OCI-LY7 (cell line): ENCODE results near the gene LYPD5. TPM values are rescaled to one million over a fixed set of nuclear protein-coding genes. Genes with fewer than 3 reads are reported as not detected.

Experiments used
- BruUV-seq: library from RNA; stranded (reverse); fragments of 400-500 nt; replicated peaks from 2 replicates; lab custom pipeline; 2021; lab: Mats Ljungman, UMichigan
- CTCF ChIA-PET: fragments of 300-600 bp; sonication (Branson Sonifier 250); formaldehyde crosslinking; loops from one replicate; lab custom pipeline; 2022; ENCODE audit warnings: antibody characterized with exemption; ENCODE audit not compliant: unreplicated experiment; lab: Charles Lee
- POLR2A ChIA-PET: fragments of 300-600 bp; sonication (Branson Sonifier 250); formaldehyde crosslinking; loops from one replicate; lab custom pipeline; 2022; ENCODE audit warnings: antibody characterized with exemption; lab: Charles Lee
- DNase-seq: peaks from one replicate; pipeline ENCODE4 v3.0.0-alpha.2; 2015; ENCODE audit warnings: low spot score
- H2AFZ ChIP-seq: fragments of 200-600 bp; sonication (generic), shearing (Covaris generic); 2 replicates; pipeline ENCODE4 v1.6.1; 2014; ENCODE audit warnings: mild to moderate bottlenecking, antibody characterized with exemption, low read length, moderate library complexity
- H3K27ac ChIP-seq: fragments of 200-600 bp; sonication (generic); 2 replicates; pipeline ENCODE4 v1.5.1; 2014; ENCODE audit warnings: mixed run types, low read depth, mild to moderate bottlenecking, moderate library complexity, low read length, inconsistent platforms; ENCODE audit not compliant: poor library complexity, severe bottlenecking
- H3K36me3 ChIP-seq: fragments of 200-600 bp; sonication (generic); 2 replicates; pipeline ENCODE4 v1.6.1; 2014; ENCODE audit warnings: mild to moderate bottlenecking, antibody characterized with exemption, low read length, moderate library complexity, mixed read lengths; ENCODE audit not compliant: insufficient read depth
- H3K4me1 ChIP-seq: fragments of 200-600 bp; sonication (generic); 2 replicates; pipeline ENCODE4 v1.5.1; 2014; ENCODE audit warnings: mild to moderate bottlenecking, low read length; ENCODE audit not compliant: insufficient read depth, poor library complexity, severe bottlenecking
- H3K4me2 ChIP-seq: fragments of 200-600 bp; sonication (generic); 2 replicates; pipeline ENCODE4 v1.6.1; 2014; ENCODE audit warnings: mild to moderate bottlenecking, low read length
- H3K4me3 ChIP-seq: fragments of 200-600 bp; sonication (generic); 2 replicates; pipeline ENCODE4 v1.5.1; 2014; ENCODE audit warnings: mild to moderate bottlenecking, low read depth, low read length; ENCODE audit not compliant: poor library complexity, severe bottlenecking
- H3K79me2 ChIP-seq: fragments of 200-600 bp; sonication (generic); 2 replicates; pipeline ENCODE4 v1.6.1; 2016; ENCODE audit warnings: low read depth, mild to moderate bottlenecking, low read length, moderate library complexity, mixed read lengths; ENCODE audit not compliant: insufficient read depth
- H3K9me2 ChIP-seq: fragments of 200-600 bp; sonication (generic); 2 replicates; pipeline ENCODE4 v1.6.1; 2016; ENCODE audit warnings: mild to moderate bottlenecking, low read length, mixed read lengths; ENCODE audit not compliant: insufficient read depth
- H3K9me3 ChIP-seq: fragments of 200-600 bp; sonication (generic); 2 replicates; pipeline ENCODE4 v1.6.1; 2014; ENCODE audit warnings: mild to moderate bottlenecking, mixed run types, low read length, mixed read lengths
- H4K20me1 ChIP-seq: fragments of 200-600 bp; sonication (generic); 2 replicates; pipeline ENCODE4 v1.6.1; 2014; ENCODE audit warnings: mild to moderate bottlenecking, antibody characterized with exemption, low read length, moderate library complexity, mixed read lengths; ENCODE audit not compliant: insufficient read depth
- CTCF ChIP-seq: fragments of 200-600 bp; sonication (generic); conservative IDR thresholded peaks from 2 replicates; pipeline ENCODE4 v1.5.1; 2014; ENCODE audit warnings: mild to moderate bottlenecking, antibody characterized with exemption, low read length, moderate library complexity, mixed read lengths
- EZH2phosphoT487 ChIP-seq: fragments of 200-600 bp; sonication (generic); IDR thresholded peaks from 2 replicates; pipeline ENCODE4 v1.6.1; 2018; ENCODE audit warnings: low read depth, borderline replicate concordance, mild to moderate bottlenecking, mixed run types, antibody characterized with exemption, low read length, moderate library complexity, mixed read lengths
- intact Hi-C: fragments of 100-400 bp; cut with micrococcal nuclease; formaldehyde crosslinking; loops from one replicate; pipeline ENCODE4 v1.10.0; 2022; ENCODE audit not compliant: unreplicated experiment
- total RNA-seq, 2 experiments: library from RNA; depleted of rRNA in 1 of 2; stranded (reverse); fragments of >200 nt in 1 of 2; shearing (Covaris generic) in 1 of 2; gene quantifications; 2 replicates each; pipeline ENCODE4 v1.2.3, GENCODE V29; 2014 to 2022

LYPD5 gene
- total RNA-seq, 2 experiments from 2014 or later = not detected

DNA sequence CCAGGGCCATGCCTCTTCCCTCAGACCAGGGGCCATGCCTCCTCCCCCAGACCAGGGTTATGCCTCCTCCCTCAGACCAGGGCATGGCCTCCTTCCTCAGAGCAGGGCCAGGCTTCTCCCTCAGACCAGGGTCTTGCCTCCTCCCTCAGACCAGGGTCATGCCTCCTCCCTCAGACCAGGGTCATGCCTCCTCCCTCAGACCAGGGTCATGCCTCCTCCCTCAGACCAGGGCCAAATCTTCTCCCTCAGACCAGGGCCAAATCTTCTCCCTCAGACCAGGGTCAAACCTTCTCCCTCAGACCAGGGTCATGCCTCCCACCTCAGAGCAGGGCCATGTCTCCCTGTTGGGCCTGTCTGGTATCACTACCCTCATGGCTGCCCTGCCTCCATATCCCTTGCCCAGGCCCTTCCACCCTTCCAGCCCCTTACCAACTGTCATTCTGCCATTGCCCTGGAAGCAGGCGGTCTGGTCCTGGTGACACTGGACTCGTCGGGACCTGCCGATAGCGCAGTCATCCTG, 4.2 kb downstream of the LYPD5 start:
- Histone ChIP-seq H3K9me2 (no peaks in the 10 kb centered on the region), H3K4me3 (no peak overlapping the region), H4K20me1 (no peaks in the 10 kb centered on the region), H3K4me2 (no peak overlapping the region), H3K4me1 (no peaks in the 10 kb centered on the region), H3K36me3 (no peaks in the 10 kb centered on the region), H3K9me3 (no peaks in the 10 kb centered on the region), H3K79me2 (no peaks in the 10 kb centered on the region), H2AFZ (no peak overlapping the region), H3K27ac (no peak overlapping the region)
- POLR2A ChIA-PET = no interaction called here
- CTCF ChIA-PET = no interaction called here
- BruUV-seq = no TSS peak
- no peak for DNase-seq
- no peak for TF ChIP-seq EZH2phosphoT487
- intact Hi-C loops = no loop called here

- H3K9me2 ChIP-seq = no peaks in the 10 kb centered on the region
- POLR2A ChIA-PET = no interaction called here
Observed at GRCh38 chr19:43797556-43797955, 4.7 kb downstream of the LYPD5 start.

GRCh38 chr19:43797118-43797517, 5.1 kb downstream of the LYPD5 start:
- BruUV-seq = no TSS peak

More at GRCh38 chr19:43797556-43797955, 4.7 kb downstream of the LYPD5 start:
- intact Hi-C loops = no loop called here
- no peak for DNase-seq
- Histone ChIP-seq H2AFZ (no peak overlapping the region), H3K4me3 (no peak overlapping the region), H3K27ac (no peak overlapping the region), H3K36me3 (no peaks in the 10 kb centered on the region), H3K79me2 (no peaks in the 10 kb centered on the region), H3K4me2 (no peak overlapping the region), H3K9me3 (no peaks in the 10 kb centered on the region), H3K4me1 (no peaks in the 10 kb centered on the region), H4K20me1 (no peaks in the 10 kb centered on the region)
- TF ChIP-seq EZH2phosphoT487 = no peak
- no peak for TF ChIP-seq CTCF
- CTCF ChIA-PET = no interaction called here
- BruUV-seq = no TSS peak

More at GRCh38 chr19:43797118-43797517, 5.1 kb downstream of the LYPD5 start:
- DNase-seq = no peak
- H2AFZ ChIP-seq = no peak overlapping the region
- no peak overlapping the region for H3K4me3 ChIP-seq
- H4K20me1 ChIP-seq = no peaks in the 10 kb centered on the region
- POLR2A ChIA-PET = no interaction called here
- intact Hi-C loops = no loop called here
- no peaks in the 10 kb centered on the region for H3K36me3 ChIP-seq
- H3K4me2 ChIP-seq = no peak overlapping the region
- no peaks in the 10 kb centered on the region for H3K9me2 ChIP-seq
- H3K79me2 ChIP-seq = no peaks in the 10 kb centered on the region
- CTCF ChIA-PET = no interaction called here
- H3K9me3 ChIP-seq = no peaks in the 10 kb centered on the region
- TF ChIP-seq CTCF = no peak
- no peak for TF ChIP-seq EZH2phosphoT487
- no peak overlapping the region for H3K27ac ChIP-seq
- H3K4me1 ChIP-seq = no peaks in the 10 kb centered on the region
